ENCODE data around the gene U2AF2. TPM values are rescaled to one million over a fixed set of nuclear protein-coding genes. Genes with fewer than 3 reads are reported as not detected.
A peak's percentile ranks its signal among the peaks of the same experiment; 100 is the strongest.

The U2AF2 gene
- total and polyA plus RNA-seq, 4 donors: 109 to 181 (median 132) TPM

GRCh38 chr19:55674841-55675660 lies 20.2 kb downstream of the U2AF2 start, which contains the start of gene EPN1:
Gene EPN1, plus strand, starts transcription at chr19:55675226. Its CDS starts 3,402 bp downstream, at chr19:55678628.
- peak; percentile 89 for ATAC-seq (ENCODE audit: insufficient read depth, low FRiP score)
- Histone ChIP-seq H3K27ac (ENCODE audit: low read depth in 1 of 2, low read length in 1 of 2) (peak within 1 kb of the TSS; percentile 88 to 95), H3K36me3 (ENCODE audit: control insufficient read depth in 4 of 4, insufficient read depth in 4 of 4, low read length in 4 of 4) (peaks cover 0 to 33% (median 23%) of the 10 kb centered on the region in 4 donors), H3K27me3 (ENCODE audit: control insufficient read depth in 3 of 3, insufficient read depth in 3 of 3, low read length in 2 of 3) (no peaks in the 10 kb centered on the region), H3K4me1 (ENCODE audit: control insufficient read depth in 5 of 5, insufficient read depth in 5 of 5, low read length in 5 of 5) (peaks cover 3 to 14% (median 11%) of the 10 kb centered on the region in 5 donors), H3K4me3 (peak within 1 kb of the TSS; percentile 90), H3K9me3 (ENCODE audit: control insufficient read depth in 4 of 4, insufficient read depth in 3 of 4, low read length in 3 of 4) (no peaks in the 10 kb centered on the region), H3K9ac (ENCODE audit: insufficient read depth in 1 of 2, low read length in 2 of 2) (peak within 1 kb of the TSS; percentile 73 to 93)
- WGBS, 2 donors: 0 to 1% methylated on average over 56 to 101 of the region's 101 CpGs
- no peak for TF ChIP-seq CTCF (IDR thresholded peaks at IDR 0.05; ENCODE audit: control extremely low read depth, extremely low read depth)
- peak; percentile 97 to 98 (median 98) for DNase-seq

DNA sequence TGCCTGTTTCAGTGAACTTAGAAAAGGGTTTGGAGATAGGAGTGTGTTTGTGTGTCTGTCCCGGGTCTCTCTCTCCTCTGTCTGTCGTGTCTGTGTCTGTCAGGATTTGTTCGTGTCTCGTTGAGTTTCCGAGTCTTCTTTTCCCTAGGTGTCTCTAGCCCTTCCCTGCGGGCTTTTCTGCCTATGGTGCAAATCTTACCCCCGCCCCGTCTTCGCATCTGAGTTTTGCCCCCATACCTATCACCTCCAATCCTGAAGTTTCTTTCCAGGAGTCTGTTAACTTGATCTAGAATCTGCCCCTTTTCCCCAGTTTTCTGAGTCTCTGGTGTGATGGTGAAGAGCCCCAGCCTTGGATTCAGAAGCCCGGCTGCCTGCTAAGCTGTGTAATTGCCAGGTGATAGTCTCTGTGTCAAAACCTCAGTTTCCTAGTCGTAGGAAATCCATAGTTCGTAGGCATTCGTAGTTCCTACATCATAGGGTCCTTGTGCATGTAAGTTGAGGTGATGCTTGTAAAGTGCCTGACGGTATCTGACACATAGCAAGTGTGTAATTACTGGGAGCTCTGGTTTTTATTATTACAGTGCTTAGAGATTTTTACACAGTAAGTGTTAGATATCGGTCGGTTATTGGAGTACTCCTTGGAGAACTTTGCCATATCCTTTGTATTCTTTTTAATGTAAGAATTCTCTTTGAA lies 21.0 kb downstream of the U2AF2 start:
- no peaks in the 10 kb centered on the region for H3K9me3 ChIP-seq (ENCODE audit: control insufficient read depth in 4 of 4, insufficient read depth in 3 of 4, low read length in 3 of 4)
- WGBS, 2 donors: 12 to 18% methylated on average over 16 of the region's 16 CpGs
- H3K36me3 ChIP-seq (ENCODE audit: control insufficient read depth in 4 of 4, insufficient read depth in 4 of 4, low read length in 4 of 4): peaks cover 0 to 33% (median 21%) of the 10 kb centered on the region in 4 donors
- H3K27ac ChIP-seq (ENCODE audit: low read depth in 1 of 2, low read length in 1 of 2): peak overlapping the region; percentile 88 to 95
- no peak for TF ChIP-seq CTCF (IDR thresholded peaks at IDR 0.05; ENCODE audit: control extremely low read depth, extremely low read depth)
- DNase-seq (no peak), ATAC-seq (ENCODE audit: insufficient read depth, low FRiP score) (no peak)
- H3K9ac ChIP-seq (ENCODE audit: insufficient read depth in 1 of 2, low read length in 2 of 2): peak overlapping the region; percentile 73 to 93
- H3K4me3 ChIP-seq: peak overlapping the region; percentile 90
- H3K4me1 ChIP-seq (ENCODE audit: control insufficient read depth in 5 of 5, insufficient read depth in 5 of 5, low read length in 5 of 5): peaks cover 3 to 14% (median 11%) of the 10 kb centered on the region in 5 donors
- H3K27me3 ChIP-seq (ENCODE audit: control insufficient read depth in 3 of 3, insufficient read depth in 3 of 3, low read length in 2 of 3): no peaks in the 10 kb centered on the region

GRCh38 chr19:55676383-55676782 lies 21.5 kb downstream of the U2AF2 start:
- H3K27me3 ChIP-seq (ENCODE audit: control insufficient read depth in 3 of 3, insufficient read depth in 3 of 3, low read length in 2 of 3): no peaks in the 10 kb centered on the region
- ATAC-seq (ENCODE audit: insufficient read depth, low FRiP score) (no peak), DNase-seq (no peak)
- TF ChIP-seq CTCF (IDR thresholded peaks at IDR 0.05; ENCODE audit: control extremely low read depth, extremely low read depth): no peak
- H3K4me3 ChIP-seq: no peak overlapping the region
- 65 to 82% methylated on average over 5 of the region's 5 CpGs for WGBS, 2 donors
- H3K4me1 ChIP-seq (ENCODE audit: control insufficient read depth in 5 of 5, insufficient read depth in 5 of 5, low read length in 5 of 5): peaks cover 3 to 14% (median 11%) of the 10 kb centered on the region in 5 donors
- H3K9me3 ChIP-seq (ENCODE audit: control insufficient read depth in 4 of 4, insufficient read depth in 3 of 4, low read length in 3 of 4): no peaks in the 10 kb centered on the region
- H3K9ac ChIP-seq (ENCODE audit: insufficient read depth in 1 of 2, low read length in 2 of 2): peak overlapping the region; percentile 73 to 93
- peaks cover 0 to 34% (median 24%) of the 10 kb centered on the region in 4 donors for H3K36me3 ChIP-seq (ENCODE audit: control insufficient read depth in 4 of 4, insufficient read depth in 4 of 4, low read length in 4 of 4)
- H3K27ac ChIP-seq (ENCODE audit: low read depth in 1 of 2, low read length in 1 of 2): no peak overlapping the region
